HL-60/S4 treated with retinoic acid at 250 ng/mL for 4 days and 3 days (cell line): ENCODE data around the gene CCSER2.
"Not testable (repeated sequence)": the region's sequence is repeated elsewhere in the genome, so short reads cannot be mapped to it uniquely, and the experiment has no call there.

Experiments used
- in situ Hi-C: fragments of 300-500 bp; cut with MboI; formaldehyde crosslinking; loops from 2 replicates; pipeline ENCODE4 v1.7.0; 2022; ENCODE audit warnings: low sequenced_read_pairs

CCSER2 gene

GRCh38 chr10:84347575-84348002 is 19.2 kb downstream of the CCSER2 start:
- in situ Hi-C loops, result not testable (repeated sequence)

GRCh38 chr10:84348447-84348846 is 20.1 kb downstream of the CCSER2 start:
- in situ Hi-C loops, result no loop called here

GRCh38 chr10:84348860-84349259 is 20.5 kb downstream of the CCSER2 start:
- in situ Hi-C loops, result no loop called here

GRCh38 chr10:84352251-84352842 is 24.0 kb downstream of the CCSER2 start:
- in situ Hi-C loops, result no loop called here

GRCh38 chr10:84353052-84353803 is 24.8 kb downstream of the CCSER2 start:
- in situ Hi-C loops, result no loop called here

- in situ Hi-C loops, result no loop called here
Observed at GRCh38 chr10:84354623-84355022, 26.2 kb downstream of the CCSER2 start.

GRCh38 chr10:84355106-84355505 is 26.7 kb downstream of the CCSER2 start:
- in situ Hi-C loops, result no loop called here

- in situ Hi-C loops, result no loop called here
Observed at GRCh38 chr10:84356928-84357327, 28.5 kb downstream of the CCSER2 start.

- in situ Hi-C loops, result no loop called here
Observed at GRCh38 chr10:84358743-84359142, 30.4 kb downstream of the CCSER2 start.

GRCh38 chr10:84360637-84361365 is 32.4 kb downstream of the CCSER2 start:
- in situ Hi-C loops, result no loop called here

GRCh38 chr10:84365335-84365881 is 37.0 kb downstream of the CCSER2 start:
- in situ Hi-C loops, result no loop called here

GRCh38 chr10:84366041-84366440 is 37.7 kb downstream of the CCSER2 start:
- in situ Hi-C loops, result no loop called here

- in situ Hi-C loops, result no loop called here
Observed at GRCh38 chr10:84367256-84367655, 38.9 kb downstream of the CCSER2 start.

GRCh38 chr10:84368828-84369227 is 40.4 kb downstream of the CCSER2 start:
- in situ Hi-C loops, result no loop called here

- in situ Hi-C loops, result no loop called here
Observed at GRCh38 chr10:84370283-84370682, 41.9 kb downstream of the CCSER2 start.

GRCh38 chr10:84371944-84372343 is 43.6 kb downstream of the CCSER2 start:
- in situ Hi-C loops, result no loop called here

GRCh38 chr10:84373000-84373399 is 44.6 kb downstream of the CCSER2 start:
- in situ Hi-C loops, result no loop called here

- in situ Hi-C loops, result no loop called here
Observed at GRCh38 chr10:84374455-84374854, 46.1 kb downstream of the CCSER2 start.

- in situ Hi-C loops, result no loop called here
Observed at GRCh38 chr10:84375011-84375410, 46.6 kb downstream of the CCSER2 start.

- in situ Hi-C loops, result no loop called here
Observed at GRCh38 chr10:84375881-84376280, 47.5 kb downstream of the CCSER2 start.

GRCh38 chr10:84388148-84388547 is 59.8 kb downstream of the CCSER2 start:
- in situ Hi-C loops, result no loop called here

GRCh38 chr10:84390364-84390763 is 62.0 kb downstream of the CCSER2 start:
- in situ Hi-C loops, result no loop called here
